GM23248 (cell line): Measurements from ENCODE around the gene CACNA1C.

Experiments
- EZH2 ChIP-seq: fragments of 200-600 bp; sonication (generic); IDR thresholded peaks from 2 replicates; pipeline ENCODE4 v1.6.1; 2018; ENCODE audit warnings: antibody characterized with exemption, mild to moderate bottlenecking; ENCODE audit not compliant: insufficient read depth, poor library complexity, severe bottlenecking
- EZH2phosphoT487 ChIP-seq: fragments of 200-600 bp; sonication (generic); IDR thresholded peaks from 2 replicates; pipeline ENCODE4 v1.6.1; 2018; ENCODE audit warnings: antibody characterized with exemption, moderate library complexity, mild to moderate bottlenecking, low read depth; ENCODE audit not compliant: insufficient read depth

DNA sequence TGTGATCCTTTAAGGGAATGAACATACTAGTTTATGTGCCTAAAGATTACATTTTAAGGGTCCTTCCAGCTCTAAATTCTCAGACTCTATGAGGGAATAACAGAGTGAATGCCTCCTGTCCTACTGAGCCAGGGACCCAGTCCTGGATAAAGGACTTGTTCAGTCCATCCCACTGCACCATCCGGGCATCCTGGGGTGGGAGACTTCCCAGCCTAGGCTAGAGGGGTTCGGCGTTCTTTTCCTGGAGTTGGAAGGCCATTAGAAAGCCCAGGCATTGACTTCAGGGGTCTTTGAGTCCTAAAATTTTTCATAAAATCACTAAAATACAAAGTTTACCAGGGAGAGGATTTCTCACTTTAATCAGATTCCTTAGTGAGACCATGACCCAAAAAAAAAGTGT, 614.1 kb downstream of the CACNA1C start:
- TF ChIP-seq EZH2phosphoT487 (no peak), EZH2 (no peak)
